A549 (cell line): Measurements from ENCODE around the gene KAT5. TPM values are rescaled to one million over a fixed set of nuclear protein-coding genes. Genes with fewer than 3 reads are reported as not detected.
"Not testable (repeated sequence)": the region's sequence is repeated elsewhere in the genome, so short reads cannot be mapped to it uniquely, and the experiment has no call there.

Experiments used
- ATAC-seq, 2 experiments: fragments of 200-7000 bp in 1 of 2; fragments of >200 bp in 1 of 2; cut with Nextera tagmentation in 1 of 2; cut with Tn5 transposase in 1 of 2; 3 replicates each; pipeline versions ENCODE4 v1.8.0 to v1.9.1; 2018 to 2020; ENCODE audit warnings: mild to moderate bottlenecking in 1 of 2, moderate library complexity in 1 of 2
- CTCF ChIA-PET: fragments of 300-600 bp; sonication (Branson Sonifier 250); formaldehyde crosslinking; extraction: SDS; loops from one replicate; lab custom pipeline; 2021; ENCODE audit warnings: antibody characterized with exemption, inconsistent platforms; lab: Yijun Ruan, JAX
- POLR2A ChIA-PET: fragments of 350-600 bp; formaldehyde crosslinking; extraction: SDS; loops from one replicate; lab custom pipeline; 2021; ENCODE audit warnings: antibody characterized with exemption, inconsistent platforms; lab: Yijun Ruan, JAX
- DNase-seq, 2 experiments: peaks; one replicate each; pipeline versions ENCODE4 v3.0.0 to v3.0.0-alpha.2; 2011 to 2016; ENCODE audit warnings: low read depth in 1 of 2, low spot score in 1 of 2
- FAIRE-seq: peaks from 2 replicates; lab custom pipeline; 2011; peaks lifted over from hg19 to GRCh38; lab: Jason Lieb, UNC
- H3K27ac ChIP-seq, 2 experiments: fragments of >200 bp; sonication (Bioruptor Twin); formaldehyde crosslinking; 3 replicates each; pipeline ENCODE4 v1.5.1; 2016 to 2017
- H3K4me1 ChIP-seq: fragments of >200 bp; sonication (Bioruptor Twin); formaldehyde crosslinking; 3 replicates; pipeline ENCODE4 v1.6.1; 2016
- H3K4me2 ChIP-seq: fragments of >200 bp; sonication (Bioruptor Twin); formaldehyde crosslinking; 3 replicates; pipeline ENCODE4 v1.6.1; 2016
- H3K4me3 ChIP-seq: fragments of >200 bp; sonication (Bioruptor Twin); formaldehyde crosslinking; 3 replicates; pipeline ENCODE4 v1.5.1; 2016
- H3K9me3 ChIP-seq: fragments of >200 bp; sonication (Bioruptor Twin); formaldehyde crosslinking; 3 replicates; pipeline ENCODE4 v1.6.1; 2016
- BHLHE40 ChIP-seq: IDR thresholded peaks from 2 replicates; pipeline ENCODE4 v1.6.1; 2012; ENCODE audit warnings: low read depth, low read length, inconsistent platforms
- CBX8 ChIP-seq: fragments of 200-600 bp; sonication (generic); IDR thresholded peaks from 2 replicates; pipeline ENCODE4 v1.6.1; 2016
- CEBPB ChIP-seq, 2 experiments: fragments of >200 bp in 1 of 2; sonication (Bioruptor Twin) in 1 of 2; formaldehyde crosslinking in 1 of 2; IDR thresholded peaks; 2 replicates each; pipeline ENCODE4 v1.6.1; 2012 to 2016
- CTCF ChIP-seq: fragments of >200 bp; sonication (Bioruptor Twin); formaldehyde crosslinking; IDR thresholded peaks from 3 replicates; pipeline ENCODE4 v1.5.1; 2016
- EHF ChIP-seq: fragments of 250-450 bp; sonication (Bioruptor Pico); IDR thresholded peaks from 2 replicates; pipeline ENCODE4 v1.5.0; 2020; ENCODE audit warnings: mild to moderate bottlenecking
- EHMT2 ChIP-seq: fragments of 200-600 bp; sonication (generic); IDR thresholded peaks from 2 replicates; pipeline ENCODE4 v1.6.1; 2016; ENCODE audit warnings: antibody characterized with exemption, low read depth, mild to moderate bottlenecking, moderate library complexity
- ESRRA ChIP-seq: fragments of 150-350 bp; IDR thresholded peaks from 2 replicates; pipeline ENCODE4 v1.6.1; 2014; ENCODE audit warnings: mild to moderate bottlenecking, low read length, borderline replicate concordance
- FOXS1 ChIP-seq: fragments of 250-450 bp; sonication (Bioruptor Pico); IDR thresholded peaks from 2 replicates; pipeline ENCODE4 v1.5.0; 2020; ENCODE audit warnings: mild to moderate bottlenecking, moderate library complexity
- HOXA7 ChIP-seq: fragments of 250-450 bp; sonication (Bioruptor Pico); IDR thresholded peaks from 2 replicates; pipeline ENCODE4 v1.5.0; 2020; ENCODE audit warnings: mild to moderate bottlenecking, moderate library complexity
- KDM1A ChIP-seq: fragments of 200-600 bp; sonication (generic); IDR thresholded peaks from 2 replicates; pipeline ENCODE4 v1.6.1; 2016; ENCODE audit warnings: low read depth, mild to moderate bottlenecking
- MAFK ChIP-seq: fragments of 450-650 bp; IDR thresholded peaks from 2 replicates; pipeline ENCODE4 v1.6.1; 2014; ENCODE audit not compliant: partially characterized antibody
- POLR2A ChIP-seq: IDR thresholded peaks from 2 replicates; pipeline ENCODE4 v1.6.1; 2012; ENCODE audit warnings: mild to moderate bottlenecking, low read length
- RAD21 ChIP-seq, 2 experiments: fragments of >200 bp in 1 of 2; sonication (Bioruptor Twin) in 1 of 2; formaldehyde crosslinking in 1 of 2; IDR thresholded peaks in 1 of 2; conservative IDR thresholded peaks in 1 of 2; 2 replicates in 1 of 2; 3 replicates in 1 of 2; pipeline ENCODE4 v1.6.1; 2012 to 2018; ENCODE audit warnings: inconsistent platforms in 1 of 2
- RARB ChIP-seq: fragments of 250-450 bp; sonication (Bioruptor Pico); IDR thresholded peaks from 2 replicates; pipeline ENCODE4 v1.8.0; 2021; ENCODE audit warnings: mild to moderate bottlenecking, moderate library complexity
- REST ChIP-seq: fragments of 200-600 bp; sonication (generic); IDR thresholded peaks from 2 replicates; pipeline ENCODE4 v1.6.1; 2016; ENCODE audit warnings: antibody characterized with exemption, mild to moderate bottlenecking, moderate library complexity
- RFX5 ChIP-seq: fragments of 450-650 bp; IDR thresholded peaks from 2 replicates; pipeline ENCODE4 v1.7.1; 2014; ENCODE audit warnings: antibody characterized with exemption, mild to moderate bottlenecking, moderate library complexity
- SMC3 ChIP-seq: fragments of >200 bp; sonication (Bioruptor Twin); formaldehyde crosslinking; IDR thresholded peaks from 3 replicates; pipeline ENCODE4 v1.6.1; 2018; ENCODE audit warnings: inconsistent platforms
- SREBF2 ChIP-seq: fragments of 450-650 bp; IDR thresholded peaks from 2 replicates; pipeline ENCODE4 v1.6.1; 2014; ENCODE audit warnings: mild to moderate bottlenecking, moderate library complexity
- ZC3H11A ChIP-seq: fragments of 450-650 bp; IDR thresholded peaks from 2 replicates; pipeline ENCODE4 v1.6.1; 2014; ENCODE audit warnings: antibody characterized with exemption, mild to moderate bottlenecking
- ZFP36 ChIP-seq: fragments of 450-650 bp; IDR thresholded peaks from 2 replicates; pipeline ENCODE4 v1.6.1; 2014; ENCODE audit warnings: borderline replicate concordance; ENCODE audit not compliant: partially characterized antibody
- WGBS: methylation state at CpG from one replicate; pipeline ENCODE4 v1.1.6; 2017; ENCODE audit errors: missing lambda C conversion rate; 5-methylcytosine and 5-hydroxymethylcytosine counted together
- polyA plus RNA-seq, 4 experiments: library from polyadenylated mRNA; depleted of rRNA in 3 of 4; stranded (reverse); fragments of >200 nt; fragmentation: RNase III in 1 of 4; extraction: RNeasy Plus Mini Kit Qiagen cat#74134 plus additional on column Dnase treatment in 1 of 4; gene quantifications; 2 replicates in 3 of 4; 3 replicates in 1 of 4; pipeline ENCODE4 v1.2.3, GENCODE V29; 2011 to 2017

Gene KAT5
- polyA plus RNA-seq, 2 of the 4 experiments (the other 2 are of a cell fraction): 25.8 to 41.2 TPM

GRCh38 chr11:65701686-65702085, 10.4 kb upstream of the KAT5 start:
- Histone ChIP-seq H3K9me3 (no peaks in the 10 kb centered on the region), H3K4me1 (no peaks in the 10 kb centered on the region), H3K27ac (no peak overlapping the region), H3K4me2 (no peak overlapping the region), H3K4me3 (no peak overlapping the region)
- TF ChIP-seq ZC3H11A (no peak), KDM1A (no peak), EHMT2 (no peak)
- FAIRE-seq: no peak
- 5% methylated on average over 1 of the region's 1 CpG for WGBS
- no peak for ATAC-seq
- ChIA-PET CTCF (interaction anchor here (1.2 to 2.2 kb wide), 2 partner anchors 10 kb away, joined by 8 to 15 read pairs; partner anchors contain the start of gene KAT5), POLR2A (interaction anchor here (1.0 kb wide), 1 partner anchor 10 kb away, joined by 3 read pairs; the partner anchor contains the start of gene KAT5)
- DNase-seq: no peak

- DNase-seq: no peak
- 25% methylated on average over 4 of the region's 4 CpGs for WGBS
- POLR2A ChIA-PET: interaction anchor here (0.9 kb wide), 1 partner anchor 9 kb away, joined by 3 read pairs; the partner anchor contains the start of gene KAT5
- H3K4me1 ChIP-seq: no peaks in the 10 kb centered on the region
- CTCF ChIA-PET: interaction anchor here (1.2 to 16.0 kb wide), 8 partner anchors 8 to 187 kb away, joined by 3 to 222 read pairs (median 4); partner anchors contain the start of genes AP5B1, CCDC85B and KAT5
- TF ChIP-seq MAFK (no peak), REST (no peak), FOXS1 (CRISPR knock-in tag) (no peak), CBX8 (no peak), EHF (CRISPR knock-in tag) (no peak), ZFP36 (no peak), HOXA7 (no peak), RARB (CRISPR knock-in tag) (no peak), POLR2A (no peak), SREBF2 (no peak), ESRRA (no peak), RFX5 (no peak), BHLHE40 (no peak), CEBPB (IDR thresholded peaks at IDR 0.05) (no peak)
- no peaks in the 10 kb centered on the region for H3K9me3 ChIP-seq
- no peak for FAIRE-seq
- no peak for ATAC-seq
- H3K4me2 ChIP-seq: no peak overlapping the region
- H3K4me3 ChIP-seq: no peak overlapping the region
- no peak overlapping the region for H3K27ac ChIP-seq
These were observed 8.2 kb upstream of the KAT5 start for GRCh38 chr11:65703846-65704245.

- POLR2A ChIA-PET: not testable (repeated sequence)
- 19% methylated on average over 14 of the region's 14 CpGs for WGBS
These were observed 5.7 kb upstream of the KAT5 start for GRCh38 chr11:65706303-65706763.

GRCh38 chr11:65707002-65707401, 5.0 kb upstream of the KAT5 start:
- CTCF ChIA-PET: interaction anchor here (0.6 to 16.0 kb wide), 7 partner anchors 9 to 316 kb away, joined by 3 to 222 read pairs (median 4); no protein-coding TSS in a partner anchor
- FAIRE-seq, H3K4me1 ChIP-seq, POLR2A ChIA-PET, ATAC-seq, H3K4me2 ChIP-seq, H3K27ac ChIP-seq, DNase-seq, H3K4me3 ChIP-seq, H3K9me3 ChIP-seq: not testable (repeated sequence)
- 85% methylated on average over 11 of the region's 12 CpGs for WGBS

More at GRCh38 chr11:65706303-65706763, 5.7 kb upstream of the KAT5 start:
- peak; percentile 82 for TF ChIP-seq RFX5
- peak; percentile 66; the same call in 2 of the 3 replicates for TF ChIP-seq SMC3
- TF ChIP-seq RAD21 (conservative IDR thresholded peaks at IDR 0.05 in 1 of 2, IDR thresholded peaks at IDR 0.05 in 1 of 2): peak; percentile 55 to 57; a peak in 3 of 5 replicates
- peak; percentile 66 for TF ChIP-seq CTCF
- DNase-seq (peak in 1 of 2 experiments; percentile 61), ATAC-seq (peak in 1 of 2 experiments; percentile 65; a peak in 3 of 6 replicates)
- H3K27ac ChIP-seq, H3K4me1 ChIP-seq, H3K9me3 ChIP-seq, FAIRE-seq, H3K4me3 ChIP-seq: not testable (repeated sequence)
- CTCF ChIA-PET: interaction anchor here (0.6 to 16.0 kb wide), 34 partner anchors 8 to 577 kb away, joined by 3 to 222 read pairs (median 4); partner anchors contain the start of genes AP5B1, CCDC85B and FIBP
- H3K4me2 ChIP-seq: peak overlapping the region; percentile 68; the same call in 2 of the 3 replicates
